Loucy (cell line): ENCODE results near the gene CRIP2.

Experiments
- H2AFZ ChIP-seq: fragments of 200-600 bp; sonication (generic); 2 replicates; pipeline ENCODE4 v1.6.0; 2016; ENCODE audit warnings: antibody characterized with exemption, mild to moderate bottlenecking, low read length, moderate library complexity
- H3F3A ChIP-seq: fragments of 200-600 bp; 2 replicates; pipeline ENCODE4 v1.6.0; 2016; ENCODE audit warnings: antibody characterized with exemption, low read depth, mild to moderate bottlenecking
- H3K27me3 ChIP-seq: fragments of 200-600 bp; sonication (generic); 2 replicates; pipeline ENCODE4 v1.6.1; 2014; ENCODE audit warnings: low read length, mild to moderate bottlenecking; ENCODE audit not compliant: insufficient read depth, poor library complexity, severe bottlenecking
- H3K36me3 ChIP-seq: fragments of 200-600 bp; sonication (generic); 2 replicates; pipeline ENCODE4 v1.6.1; 2016; ENCODE audit warnings: low read length; ENCODE audit not compliant: insufficient read depth
- H3K4me1 ChIP-seq: fragments of 200-600 bp; sonication (generic); 2 replicates; pipeline ENCODE4 v1.5.1; 2014; ENCODE audit warnings: low read length, mild to moderate bottlenecking; ENCODE audit not compliant: insufficient read depth, poor library complexity, severe bottlenecking
- H3K4me2 ChIP-seq: fragments of 200-600 bp; sonication (generic); 2 replicates; pipeline ENCODE4 v1.6.0; 2014; ENCODE audit warnings: antibody characterized with exemption, low read length, low read depth, mild to moderate bottlenecking; ENCODE audit not compliant: poor library complexity, severe bottlenecking
- H3K4me3 ChIP-seq: fragments of 200-600 bp; sonication (generic); 2 replicates; pipeline ENCODE4 v1.5.1; 2014; ENCODE audit warnings: low read length, mild to moderate bottlenecking, mixed read lengths; ENCODE audit not compliant: poor library complexity, severe bottlenecking
- H3K79me2 ChIP-seq: fragments of 200-600 bp; sonication (generic); 2 replicates; pipeline ENCODE4 v1.6.1; 2014; ENCODE audit warnings: low read length; ENCODE audit not compliant: insufficient read depth
- H3K9ac ChIP-seq: fragments of 200-600 bp; sonication (generic); 2 replicates; pipeline ENCODE4 v1.6.0; 2014; ENCODE audit warnings: mild to moderate bottlenecking, low read depth, low read length, moderate library complexity; ENCODE audit not compliant: poor library complexity, severe bottlenecking
- H3K9me2 ChIP-seq: fragments of 200-600 bp; sonication (generic); replicated peaks from 2 replicates; pipeline ENCODE4 v1.6.1; 2016; ENCODE audit warnings: low read depth, low read length, mixed read lengths
- H3K9me3 ChIP-seq: fragments of 200-600 bp; sonication (generic); 2 replicates; pipeline ENCODE4 v1.6.1; 2014; ENCODE audit warnings: mild to moderate bottlenecking, antibody characterized with exemption, low read length, low read depth; ENCODE audit not compliant: insufficient read depth
- H4K20me1 ChIP-seq: fragments of 200-600 bp; sonication (generic); 2 replicates; pipeline ENCODE4 v1.6.0; 2014; ENCODE audit warnings: antibody characterized with exemption, low read length, mild to moderate bottlenecking; ENCODE audit not compliant: insufficient read depth, poor library complexity, severe bottlenecking
- CTCF ChIP-seq: fragments of 200-600 bp; sonication (generic); conservative IDR thresholded peaks from 2 replicates; pipeline ENCODE4 v1.5.1; 2014; ENCODE audit warnings: mild to moderate bottlenecking, antibody characterized with exemption, low read length
- EZH2phosphoT487 ChIP-seq: fragments of 200-600 bp; IDR thresholded peaks from 2 replicates; pipeline ENCODE4 v1.6.1; 2018; ENCODE audit warnings: antibody characterized with exemption, mild to moderate bottlenecking, moderate library complexity, borderline replicate concordance

The CRIP2 gene

DNA sequence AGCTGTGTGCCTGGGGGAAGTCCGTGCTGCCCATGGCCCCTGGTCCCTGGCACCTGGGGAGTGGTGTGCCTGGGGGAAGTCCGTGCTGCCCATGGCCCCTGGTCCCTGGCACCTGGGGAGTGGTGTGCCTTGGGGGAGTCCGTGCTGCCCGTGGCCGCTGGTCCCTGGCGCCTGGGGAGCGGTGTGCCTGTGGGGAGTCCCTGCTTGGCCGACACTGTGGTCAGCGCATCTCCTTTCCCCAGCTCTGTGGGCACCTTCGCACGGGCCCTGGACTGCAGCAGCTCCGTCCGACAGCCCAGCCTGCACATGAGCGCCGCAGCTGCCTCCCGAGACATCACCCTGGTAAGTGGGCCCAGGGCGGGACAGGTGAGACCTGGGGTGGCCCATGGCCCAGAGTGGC is 14.5 kb upstream of the CRIP2 start:
- Histone ChIP-seq H3K9me2 (no peaks in the 10 kb centered on the region), H3K4me3 (no peak overlapping the region), H3F3A (no peaks in the 10 kb centered on the region), H3K9ac (no peak overlapping the region), H3K36me3 (peaks cover 53% of the 10 kb centered on the region; the same call in 1 of the 2 replicates), H3K4me2 (no peak overlapping the region), H3K4me1 (no peaks in the 10 kb centered on the region), H3K9me3 (no peaks in the 10 kb centered on the region), H2AFZ (no peak overlapping the region), H3K79me2 (no peaks in the 10 kb centered on the region), H4K20me1 (no peaks in the 10 kb centered on the region), H3K27me3 (no peaks in the 10 kb centered on the region)
- no peak for TF ChIP-seq CTCF
- TF ChIP-seq EZH2phosphoT487: no peak

GRCh38 chr14:105460616-105461015 is 14.0 kb upstream of the CRIP2 start:
- TF ChIP-seq CTCF: no peak
- TF ChIP-seq EZH2phosphoT487: no peak
- Histone ChIP-seq H2AFZ (no peak overlapping the region), H3K9ac (no peak overlapping the region), H4K20me1 (no peaks in the 10 kb centered on the region), H3K4me2 (no peak overlapping the region), H3K9me3 (no peaks in the 10 kb centered on the region), H3K79me2 (no peaks in the 10 kb centered on the region), H3F3A (no peaks in the 10 kb centered on the region), H3K36me3 (peaks cover 51% of the 10 kb centered on the region; the same call in 1 of the 2 replicates), H3K4me3 (no peak overlapping the region), H3K9me2 (no peaks in the 10 kb centered on the region), H3K27me3 (no peaks in the 10 kb centered on the region), H3K4me1 (no peaks in the 10 kb centered on the region)

GRCh38 chr14:105461903-105462302 is 12.7 kb upstream of the CRIP2 start:
- no peak overlapping the region for H3K9ac ChIP-seq
- H3K79me2 ChIP-seq: no peaks in the 10 kb centered on the region
- no peaks in the 10 kb centered on the region for H3K9me3 ChIP-seq
- no peaks in the 10 kb centered on the region for H3K27me3 ChIP-seq
- H3K9me2 ChIP-seq: no peaks in the 10 kb centered on the region
- H3K36me3 ChIP-seq: peaks cover 43% of the 10 kb centered on the region; the same call in 1 of the 2 replicates
- no peak overlapping the region for H3K4me2 ChIP-seq
- H2AFZ ChIP-seq: no peak overlapping the region
- H3K4me1 ChIP-seq: no peaks in the 10 kb centered on the region
- no peaks in the 10 kb centered on the region for H3F3A ChIP-seq
- TF ChIP-seq CTCF (no peak), EZH2phosphoT487 (no peak)
- no peak overlapping the region for H3K4me3 ChIP-seq
- no peaks in the 10 kb centered on the region for H4K20me1 ChIP-seq
